HEK293 (cell line): ENCODE measurements around the gene FAM209A.

Experiments
- EGR2 ChIP-seq: fragments of 450-650 bp; formaldehyde crosslinking; IDR thresholded peaks from 2 replicates; pipeline ENCODE4 v1.5.1; 2016; ENCODE audit warnings: low read depth, missing biosample characterization, missing genetic modification characterization
- KLF10 ChIP-seq: fragments of 450-650 bp; IDR thresholded peaks from 2 replicates; pipeline ENCODE4 v1.5.1; 2018; ENCODE audit warnings: missing biosample characterization, mild to moderate bottlenecking, missing genetic modification characterization
- KLF8 ChIP-seq: fragments of 450-650 bp; formaldehyde crosslinking; IDR thresholded peaks from 2 replicates; pipeline ENCODE4 v1.5.1; 2016; ENCODE audit warnings: missing biosample characterization, missing genetic modification characterization
- KLF9 ChIP-seq: fragments of 450-650 bp; formaldehyde crosslinking; IDR thresholded peaks from 2 replicates; pipeline ENCODE4 v1.5.1; 2016; ENCODE audit warnings: missing biosample characterization, missing genetic modification characterization, low read depth
- TCF7L2 ChIP-seq: IDR thresholded peaks from 2 replicates; pipeline ENCODE4 v1.6.1; 2011; ENCODE audit warnings: low read depth, mild to moderate bottlenecking, inconsistent platforms, low read length, moderate library complexity, borderline replicate concordance
- ZBTB8A ChIP-seq: fragments of 450-650 bp; formaldehyde crosslinking; IDR thresholded peaks from 2 replicates; pipeline ENCODE4 v1.5.1; 2016; ENCODE audit warnings: missing biosample characterization, missing genetic modification characterization
- ZFP41 ChIP-seq: fragments of 450-650 bp; formaldehyde crosslinking; IDR thresholded peaks from 2 replicates; pipeline ENCODE4 v1.5.1; 2016; ENCODE audit warnings: missing biosample characterization, missing genetic modification characterization, borderline replicate concordance
- ZNF16 ChIP-seq: fragments of 450-650 bp; formaldehyde crosslinking; IDR thresholded peaks from 2 replicates; pipeline ENCODE4 v1.5.1; 2016; ENCODE audit warnings: low read depth, missing biosample characterization, missing genetic modification characterization
- ZNF221 ChIP-seq: fragments of 450-650 bp; formaldehyde crosslinking; IDR thresholded peaks from 2 replicates; pipeline ENCODE4 v1.5.1; 2017; ENCODE audit warnings: missing biosample characterization, missing genetic modification characterization, borderline replicate concordance
- ZNF239 ChIP-seq: fragments of 450-650 bp; formaldehyde crosslinking; IDR thresholded peaks from 2 replicates; pipeline ENCODE4 v1.5.1; 2016; ENCODE audit warnings: missing biosample characterization, missing genetic modification characterization
- ZNF292 ChIP-seq: fragments of 450-650 bp; formaldehyde crosslinking; IDR thresholded peaks from 2 replicates; pipeline ENCODE4 v1.5.1; 2016; ENCODE audit warnings: low read depth, missing biosample characterization, missing genetic modification characterization, borderline replicate concordance
- ZNF335 ChIP-seq: fragments of 450-650 bp; formaldehyde crosslinking; conservative IDR thresholded peaks from 2 replicates; pipeline ENCODE4 v1.5.1; 2016; ENCODE audit warnings: missing biosample characterization, missing genetic modification characterization
- ZNF341 ChIP-seq: fragments of 450-650 bp; formaldehyde crosslinking; IDR thresholded peaks from 2 replicates; pipeline ENCODE4; 2016; ENCODE audit warnings: low read depth, missing biosample characterization, missing genetic modification characterization
- ZNF404 ChIP-seq: fragments of 450-650 bp; formaldehyde crosslinking; IDR thresholded peaks from 2 replicates; pipeline ENCODE4 v1.5.1; 2017; ENCODE audit warnings: missing biosample characterization, missing genetic modification characterization
- ZNF416 ChIP-seq: fragments of 450-650 bp; formaldehyde crosslinking; IDR thresholded peaks from 2 replicates; pipeline ENCODE4 v1.5.1; 2016; ENCODE audit warnings: missing biosample characterization, missing genetic modification characterization
- ZNF423 ChIP-seq: fragments of 450-650 bp; formaldehyde crosslinking; IDR thresholded peaks from 2 replicates; pipeline ENCODE4 v1.5.1; 2016; ENCODE audit warnings: missing biosample characterization, missing genetic modification characterization
- ZNF530 ChIP-seq: fragments of 450-650 bp; formaldehyde crosslinking; IDR thresholded peaks from 2 replicates; pipeline ENCODE4 v1.5.1; 2016; ENCODE audit warnings: low read depth, missing biosample characterization, missing genetic modification characterization
- ZNF561 ChIP-seq: fragments of 450-650 bp; IDR thresholded peaks from 2 replicates; pipeline ENCODE4 v1.5.1; 2018; ENCODE audit warnings: missing biosample characterization, missing genetic modification characterization, borderline replicate concordance
- ZNF610 ChIP-seq: fragments of 450-650 bp; formaldehyde crosslinking; IDR thresholded peaks from 2 replicates; pipeline ENCODE4 v1.5.1; 2016; ENCODE audit warnings: missing biosample characterization, missing genetic modification characterization, borderline replicate concordance
- ZNF670 ChIP-seq: fragments of 450-650 bp; formaldehyde crosslinking; IDR thresholded peaks from 2 replicates; pipeline ENCODE4 v1.5.1; 2016; ENCODE audit warnings: missing biosample characterization, missing genetic modification characterization, low read depth
- ZNF843 ChIP-seq: fragments of 450-650 bp; formaldehyde crosslinking; IDR thresholded peaks from 2 replicates; pipeline ENCODE4 v1.5.1; 2016; ENCODE audit warnings: missing biosample characterization, missing genetic modification characterization
- TF ChIP-seq, protein P1 (sequence below): fragments of 450-650 bp; formaldehyde crosslinking; IDR thresholded peaks from 2 replicates; pipeline ENCODE4 v1.5.1; 2016; ENCODE audit warnings: missing biosample characterization, missing genetic modification characterization
- TF ChIP-seq, protein P2 (sequence below): fragments of 450-650 bp; formaldehyde crosslinking; IDR thresholded peaks from 2 replicates; pipeline ENCODE4 v1.5.1; 2017; ENCODE audit warnings: missing biosample characterization, mild to moderate bottlenecking, missing genetic modification characterization, moderate library complexity
- TF ChIP-seq, protein P3 (sequence below): fragments of 450-650 bp; formaldehyde crosslinking; IDR thresholded peaks from 2 replicates; pipeline ENCODE4 v1.5.1; 2016; ENCODE audit warnings: missing biosample characterization, missing genetic modification characterization
- TF ChIP-seq, protein P4 (sequence below): fragments of 450-650 bp; formaldehyde crosslinking; IDR thresholded peaks from 2 replicates; pipeline ENCODE4 v1.5.1; 2017; ENCODE audit warnings: missing biosample characterization, missing genetic modification characterization
- TF ChIP-seq, protein P5 (sequence below): fragments of 450-650 bp; formaldehyde crosslinking; IDR thresholded peaks from 2 replicates; pipeline ENCODE4 v1.5.1; 2016; ENCODE audit warnings: missing biosample characterization, missing genetic modification characterization, borderline replicate concordance
- TF ChIP-seq, protein P6 (sequence below): fragments of 450-650 bp; formaldehyde crosslinking; IDR thresholded peaks from 2 replicates; pipeline ENCODE4 v1.5.1; 2016; ENCODE audit warnings: missing biosample characterization, missing genetic modification characterization

Gene FAM209A

DNA sequence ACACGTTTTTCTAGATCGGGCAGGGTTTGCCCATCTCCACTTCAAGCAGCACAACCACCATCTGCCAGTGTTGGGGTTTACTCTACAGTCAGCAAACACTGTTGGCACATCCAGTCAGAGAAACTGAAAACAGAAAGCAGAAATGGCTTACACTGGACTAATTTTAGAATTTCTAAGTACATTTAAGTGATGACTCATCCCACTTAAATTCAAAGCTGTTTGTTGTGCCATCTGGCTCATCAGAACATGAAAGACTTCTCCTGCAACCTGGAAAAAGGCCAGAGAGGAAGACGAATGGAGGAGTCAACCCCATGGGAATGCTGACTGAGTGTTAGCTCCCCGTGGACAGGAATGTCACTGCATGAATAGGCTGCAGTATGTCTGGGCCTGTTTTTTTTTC is 30.3 kb downstream of the FAM209A start (continued):
- TF ChIP-seq ZNF292 (tag by site-specific recombination) (no peak), ZNF335 (tag by site-specific recombination) (no peak; the same call in 1 of the 2 replicates), ZNF416 (tag by site-specific recombination) (no peak), EGR2 (tag by site-specific recombination) (no peak), ZBTB8A (tag by site-specific recombination) (no peak), ZNF404 (tag by site-specific recombination) (no peak), KLF9 (no peak), TCF7L2 (peak; percentile 71), ZNF610 (tag by site-specific recombination) (no peak), ZNF561 (tag by site-specific recombination) (peak; percentile 71), ZNF239 (tag by site-specific recombination) (no peak), ZNF423 (tag by site-specific recombination) (no peak), ZNF843 (peak; percentile 42; the same call in 1 of the 2 replicates), ZNF341 (tag by site-specific recombination) (no peak), ZFP41 (no peak), ZNF16 (tag by site-specific recombination) (no peak), ZNF221 (tag by site-specific recombination) (no peak), KLF8 (tag by site-specific recombination) (peak; percentile 59), ZNF670 (tag by site-specific recombination) (no peak), KLF10 (0 out of 2 replicates have a peak, but pooled peaks have one; percentile 44), ZNF530 (tag by site-specific recombination) (no peak)
- TF ChIP-seq, protein P1, sequence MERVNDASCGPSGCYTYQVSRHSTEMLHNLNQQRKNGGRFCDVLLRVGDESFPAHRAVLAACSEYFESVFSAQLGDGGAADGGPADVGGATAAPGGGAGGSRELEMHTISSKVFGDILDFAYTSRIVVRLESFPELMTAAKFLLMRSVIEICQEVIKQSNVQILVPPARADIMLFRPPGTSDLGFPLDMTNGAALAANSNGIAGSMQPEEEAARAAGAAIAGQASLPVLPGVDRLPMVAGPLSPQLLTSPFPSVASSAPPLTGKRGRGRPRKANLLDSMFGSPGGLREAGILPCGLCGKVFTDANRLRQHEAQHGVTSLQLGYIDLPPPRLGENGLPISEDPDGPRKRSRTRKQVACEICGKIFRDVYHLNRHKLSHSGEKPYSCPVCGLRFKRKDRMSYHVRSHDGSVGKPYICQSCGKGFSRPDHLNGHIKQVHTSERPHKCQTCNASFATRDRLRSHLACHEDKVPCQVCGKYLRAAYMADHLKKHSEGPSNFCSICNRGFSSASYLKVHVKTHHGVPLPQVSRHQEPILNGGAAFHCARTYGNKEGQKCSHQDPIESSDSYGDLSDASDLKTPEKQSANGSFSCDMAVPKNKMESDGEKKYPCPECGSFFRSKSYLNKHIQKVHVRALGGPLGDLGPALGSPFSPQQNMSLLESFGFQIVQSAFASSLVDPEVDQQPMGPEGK (tag by site-specific recombination) = no peak
- TF ChIP-seq, protein P2, sequence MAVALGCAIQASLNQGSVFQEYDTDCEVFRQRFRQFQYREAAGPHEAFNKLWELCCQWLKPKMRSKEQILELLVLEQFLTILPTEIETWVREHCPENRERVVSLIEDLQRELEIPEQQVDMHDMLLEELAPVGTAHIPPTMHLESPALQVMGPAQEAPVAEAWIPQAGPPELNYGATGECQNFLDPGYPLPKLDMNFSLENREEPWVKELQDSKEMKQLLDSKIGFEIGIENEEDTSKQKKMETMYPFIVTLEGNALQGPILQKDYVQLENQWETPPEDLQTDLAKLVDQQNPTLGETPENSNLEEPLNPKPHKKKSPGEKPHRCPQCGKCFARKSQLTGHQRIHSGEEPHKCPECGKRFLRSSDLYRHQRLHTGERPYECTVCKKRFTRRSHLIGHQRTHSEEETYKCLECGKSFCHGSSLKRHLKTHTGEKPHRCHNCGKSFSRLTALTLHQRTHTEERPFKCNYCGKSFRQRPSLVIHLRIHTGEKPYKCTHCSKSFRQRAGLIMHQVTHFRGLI (tag by site-specific recombination) = no peak
- TF ChIP-seq, protein P3, sequence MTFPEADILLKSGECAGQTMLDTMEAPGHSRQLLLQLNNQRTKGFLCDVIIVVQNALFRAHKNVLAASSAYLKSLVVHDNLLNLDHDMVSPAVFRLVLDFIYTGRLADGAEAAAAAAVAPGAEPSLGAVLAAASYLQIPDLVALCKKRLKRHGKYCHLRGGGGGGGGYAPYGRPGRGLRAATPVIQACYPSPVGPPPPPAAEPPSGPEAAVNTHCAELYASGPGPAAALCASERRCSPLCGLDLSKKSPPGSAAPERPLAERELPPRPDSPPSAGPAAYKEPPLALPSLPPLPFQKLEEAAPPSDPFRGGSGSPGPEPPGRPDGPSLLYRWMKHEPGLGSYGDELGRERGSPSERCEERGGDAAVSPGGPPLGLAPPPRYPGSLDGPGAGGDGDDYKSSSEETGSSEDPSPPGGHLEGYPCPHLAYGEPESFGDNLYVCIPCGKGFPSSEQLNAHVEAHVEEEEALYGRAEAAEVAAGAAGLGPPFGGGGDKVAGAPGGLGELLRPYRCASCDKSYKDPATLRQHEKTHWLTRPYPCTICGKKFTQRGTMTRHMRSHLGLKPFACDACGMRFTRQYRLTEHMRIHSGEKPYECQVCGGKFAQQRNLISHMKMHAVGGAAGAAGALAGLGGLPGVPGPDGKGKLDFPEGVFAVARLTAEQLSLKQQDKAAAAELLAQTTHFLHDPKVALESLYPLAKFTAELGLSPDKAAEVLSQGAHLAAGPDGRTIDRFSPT = peak; percentile 25; the same call in 1 of the 2 replicates
- TF ChIP-seq, protein P4, sequence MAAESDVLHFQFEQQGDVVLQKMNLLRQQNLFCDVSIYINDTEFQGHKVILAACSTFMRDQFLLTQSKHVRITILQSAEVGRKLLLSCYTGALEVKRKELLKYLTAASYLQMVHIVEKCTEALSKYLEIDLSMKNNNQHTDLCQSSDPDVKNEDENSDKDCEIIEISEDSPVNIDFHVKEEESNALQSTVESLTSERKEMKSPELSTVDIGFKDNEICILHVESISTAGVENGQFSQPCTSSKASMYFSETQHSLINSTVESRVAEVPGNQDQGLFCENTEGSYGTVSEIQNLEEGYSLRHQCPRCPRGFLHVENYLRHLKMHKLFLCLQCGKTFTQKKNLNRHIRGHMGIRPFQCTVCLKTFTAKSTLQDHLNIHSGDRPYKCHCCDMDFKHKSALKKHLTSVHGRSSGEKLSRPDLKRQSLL (tag by site-specific recombination) = no peak
- TF ChIP-seq, protein P5, sequence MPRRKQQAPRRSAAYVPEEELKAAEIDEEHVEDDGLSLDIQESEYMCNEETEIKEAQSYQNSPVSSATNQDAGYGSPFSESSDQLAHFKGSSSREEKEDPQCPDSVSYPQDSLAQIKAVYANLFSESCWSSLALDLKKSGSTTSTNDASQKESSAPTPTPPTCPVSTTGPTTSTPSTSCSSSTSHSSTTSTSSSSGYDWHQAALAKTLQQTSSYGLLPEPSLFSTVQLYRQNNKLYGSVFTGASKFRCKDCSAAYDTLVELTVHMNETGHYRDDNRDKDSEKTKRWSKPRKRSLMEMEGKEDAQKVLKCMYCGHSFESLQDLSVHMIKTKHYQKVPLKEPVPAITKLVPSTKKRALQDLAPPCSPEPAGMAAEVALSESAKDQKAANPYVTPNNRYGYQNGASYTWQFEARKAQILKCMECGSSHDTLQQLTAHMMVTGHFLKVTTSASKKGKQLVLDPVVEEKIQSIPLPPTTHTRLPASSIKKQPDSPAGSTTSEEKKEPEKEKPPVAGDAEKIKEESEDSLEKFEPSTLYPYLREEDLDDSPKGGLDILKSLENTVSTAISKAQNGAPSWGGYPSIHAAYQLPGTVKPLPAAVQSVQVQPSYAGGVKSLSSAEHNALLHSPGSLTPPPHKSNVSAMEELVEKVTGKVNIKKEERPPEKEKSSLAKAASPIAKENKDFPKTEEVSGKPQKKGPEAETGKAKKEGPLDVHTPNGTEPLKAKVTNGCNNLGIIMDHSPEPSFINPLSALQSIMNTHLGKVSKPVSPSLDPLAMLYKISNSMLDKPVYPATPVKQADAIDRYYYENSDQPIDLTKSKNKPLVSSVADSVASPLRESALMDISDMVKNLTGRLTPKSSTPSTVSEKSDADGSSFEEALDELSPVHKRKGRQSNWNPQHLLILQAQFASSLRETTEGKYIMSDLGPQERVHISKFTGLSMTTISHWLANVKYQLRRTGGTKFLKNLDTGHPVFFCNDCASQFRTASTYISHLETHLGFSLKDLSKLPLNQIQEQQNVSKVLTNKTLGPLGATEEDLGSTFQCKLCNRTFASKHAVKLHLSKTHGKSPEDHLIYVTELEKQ (tag by site-specific recombination) = peak; percentile 78; the same call in 1 of the 2 replicates
- TF ChIP-seq, protein P6, sequence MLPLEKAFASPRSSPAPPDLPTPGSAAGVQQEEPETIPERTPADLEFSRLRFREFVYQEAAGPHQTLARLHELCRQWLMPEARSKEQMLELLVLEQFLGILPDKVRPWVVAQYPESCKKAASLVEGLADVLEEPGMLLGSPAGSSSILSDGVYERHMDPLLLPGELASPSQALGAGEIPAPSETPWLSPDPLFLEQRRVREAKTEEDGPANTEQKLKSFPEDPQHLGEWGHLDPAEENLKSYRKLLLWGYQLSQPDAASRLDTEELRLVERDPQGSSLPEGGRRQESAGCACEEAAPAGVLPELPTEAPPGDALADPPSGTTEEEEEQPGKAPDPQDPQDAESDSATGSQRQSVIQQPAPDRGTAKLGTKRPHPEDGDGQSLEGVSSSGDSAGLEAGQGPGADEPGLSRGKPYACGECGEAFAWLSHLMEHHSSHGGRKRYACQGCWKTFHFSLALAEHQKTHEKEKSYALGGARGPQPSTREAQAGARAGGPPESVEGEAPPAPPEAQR (tag by site-specific recombination) = no peak
